ENCODE data around the gene IGLL5.

The IGLL5 gene

GRCh38 chr22:22927196-22927887 is 39.7 kb downstream of the IGLL5 start:
- DNase-seq (ENCODE audit: low read depth in 2 of 2), result no peak

GRCh38 chr22:22927888-22928665 is 40.5 kb downstream of the IGLL5 start:
- no peak for DNase-seq (ENCODE audit: low read depth in 2 of 2)

- peak in 1 of 2 donors; percentile 9 for DNase-seq (ENCODE audit: low read depth in 2 of 2)
Observed at GRCh38 chr22:22928666-22929380, 41.2 kb downstream of the IGLL5 start.

GRCh38 chr22:22929381-22930221 is 42.0 kb downstream of the IGLL5 start:
- DNase-seq (ENCODE audit: low read depth in 2 of 2), result no peak

GRCh38 chr22:22930222-22930497 is 42.5 kb downstream of the IGLL5 start:
- DNase-seq (ENCODE audit: low read depth in 2 of 2), result no peak

DNA sequence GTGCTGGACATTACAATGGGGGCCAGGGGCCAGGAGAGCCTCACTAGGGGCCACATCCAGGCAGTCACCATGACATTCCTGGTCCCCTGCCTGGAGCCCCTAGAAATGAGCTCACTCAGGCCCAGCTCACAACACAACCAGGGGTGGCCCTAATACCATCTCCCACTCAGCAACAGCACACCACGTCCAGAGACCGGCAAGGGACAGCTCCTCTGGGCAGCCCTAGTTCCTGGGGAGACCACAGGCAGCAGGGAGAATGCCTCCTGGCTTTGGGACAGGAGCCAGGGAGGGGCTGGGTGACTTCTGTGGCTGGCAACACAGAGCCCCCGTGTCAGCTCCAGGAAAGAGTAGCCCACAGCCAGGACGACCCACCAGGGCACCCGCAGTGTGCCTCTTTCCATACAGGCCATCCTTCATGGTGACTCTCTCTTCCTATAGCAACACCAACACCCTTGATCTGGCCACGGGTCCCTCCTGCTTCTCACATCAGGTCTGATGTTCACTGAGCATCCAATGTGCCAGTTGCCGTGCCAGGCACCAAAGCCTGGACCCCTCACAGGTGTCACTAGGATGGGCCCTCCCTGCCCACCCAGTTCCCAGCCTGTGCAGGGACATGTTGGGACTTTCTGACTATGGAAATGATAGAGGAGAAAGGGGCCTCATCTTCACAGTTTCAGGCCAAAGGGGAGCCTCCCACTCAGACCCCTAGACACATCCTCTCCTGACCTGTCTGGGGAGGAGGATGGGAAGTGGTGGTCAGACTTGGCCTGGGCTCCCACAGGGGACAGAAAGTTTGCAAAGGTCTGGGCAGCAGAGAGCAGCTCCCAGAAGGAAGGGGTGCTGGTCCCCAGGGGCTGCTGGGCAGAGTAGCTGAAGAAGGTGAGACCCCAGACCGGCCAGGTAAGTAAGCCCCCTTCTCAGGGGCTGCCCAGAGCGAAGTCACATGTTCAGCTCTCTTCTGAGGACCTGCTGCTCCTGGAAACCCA is 43.2 kb downstream of the IGLL5 start:
- DNase-seq (ENCODE audit: low read depth in 2 of 2), result no peak

GRCh38 chr22:22931557-22932270 is 44.1 kb downstream of the IGLL5 start:
- no peak for DNase-seq (ENCODE audit: low read depth in 2 of 2)

- DNase-seq (ENCODE audit: low read depth in 2 of 2), result no peak
Observed at GRCh38 chr22:22932512-22932941, 44.9 kb downstream of the IGLL5 start.

GRCh38 chr22:22933100-22933806 is 45.6 kb downstream of the IGLL5 start:
- no peak for DNase-seq (ENCODE audit: low read depth in 2 of 2)

DNA sequence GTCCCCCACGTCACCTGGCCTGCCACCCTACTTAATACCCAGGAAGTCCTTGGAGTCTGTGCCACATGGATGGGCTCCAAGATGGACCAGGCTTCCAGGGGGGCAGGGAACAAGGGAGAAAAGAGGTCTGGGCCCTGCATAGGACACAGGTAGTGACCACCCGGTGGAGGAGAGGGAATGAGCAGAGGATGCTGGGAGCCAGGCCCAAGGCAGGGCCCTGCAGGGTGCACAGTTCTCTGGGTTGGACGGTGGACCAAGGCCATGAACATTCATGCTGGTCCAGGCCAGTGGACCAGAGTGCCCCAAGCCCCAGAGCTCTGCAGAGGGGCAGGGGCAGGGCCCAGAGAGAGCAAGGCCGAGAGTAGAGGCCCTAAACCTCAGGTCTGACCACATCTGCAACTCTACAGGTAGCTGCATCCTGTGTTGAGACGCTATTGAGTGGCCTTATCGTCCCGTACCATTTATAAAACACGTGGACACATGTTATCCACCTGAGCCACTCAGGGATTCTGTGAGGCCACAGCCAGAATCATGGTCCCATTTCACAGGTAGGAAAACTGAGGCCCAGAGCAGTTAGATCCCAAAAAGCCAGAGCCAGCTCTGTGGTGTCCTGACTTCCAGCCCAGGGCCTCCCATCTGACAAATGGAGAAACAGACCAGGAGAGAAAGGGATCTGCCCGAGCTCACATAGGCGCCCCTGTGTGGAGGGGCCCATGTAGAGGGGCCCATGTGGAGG is 46.4 kb downstream of the IGLL5 start:
- DNase-seq (ENCODE audit: low read depth in 2 of 2), result no peak

DNA sequence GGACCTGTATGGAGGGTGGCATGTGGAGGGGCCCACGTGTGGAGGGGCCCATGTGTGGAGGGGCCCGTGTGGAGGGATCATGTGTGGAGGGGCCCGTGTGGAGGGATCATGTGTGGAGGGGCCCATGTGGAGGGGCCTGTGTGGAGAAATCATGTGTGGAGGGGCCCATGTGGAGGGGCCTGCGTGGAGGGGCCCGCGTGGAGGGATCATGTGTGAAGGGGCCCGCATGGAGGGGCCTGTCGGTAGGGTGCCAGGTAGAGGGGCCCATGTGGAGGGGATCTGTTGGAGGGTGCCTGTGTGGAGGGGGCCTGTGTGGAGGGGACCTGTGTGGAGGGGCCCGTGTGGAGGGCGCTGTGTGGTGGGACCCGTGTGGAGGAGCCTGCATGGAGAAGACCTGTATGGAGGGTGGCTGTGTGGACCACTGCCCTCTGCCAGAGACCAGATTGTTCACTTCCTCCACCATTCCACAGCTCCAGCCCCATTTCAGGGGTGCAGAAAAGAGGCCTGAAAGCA is 47.0 kb downstream of the IGLL5 start:
- DNase-seq (ENCODE audit: low read depth in 2 of 2), result no peak

GRCh38 chr22:22935056-22935545 is 47.5 kb downstream of the IGLL5 start:
- DNase-seq (ENCODE audit: low read depth in 2 of 2), result no peak

DNA sequence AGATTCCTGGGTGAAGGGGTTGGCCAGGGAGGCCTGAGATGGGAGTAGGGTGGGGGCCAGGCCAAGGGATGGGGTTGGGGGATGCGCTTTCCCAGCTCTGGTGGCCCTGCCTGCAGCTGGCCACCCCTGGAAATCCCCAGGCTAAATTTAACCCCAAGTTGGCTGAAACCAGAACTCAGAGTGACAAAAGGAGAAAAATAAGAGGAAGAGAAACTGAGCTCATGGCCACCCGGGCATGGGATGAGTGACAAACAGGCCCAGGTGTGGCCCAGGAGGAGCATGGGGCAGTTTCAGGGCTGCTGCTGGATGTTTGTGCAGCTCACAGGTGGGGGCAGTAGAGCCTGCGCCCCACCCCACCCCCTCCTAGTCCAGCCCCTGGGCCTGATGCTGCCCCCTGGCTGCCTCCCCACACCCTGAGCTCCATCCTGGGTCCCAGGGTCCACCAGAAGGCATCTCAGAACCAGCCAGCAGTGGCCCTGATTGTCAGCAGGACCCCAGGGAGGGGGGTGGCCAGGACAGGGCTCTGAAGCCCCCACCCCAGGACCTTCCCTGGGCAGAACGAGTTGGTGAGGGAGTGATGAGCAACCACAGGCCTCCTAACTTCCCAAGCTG is 48.0 kb downstream of the IGLL5 start:
- DNase-seq (ENCODE audit: low read depth in 2 of 2), result no peak

GRCh38 chr22:22936180-22936914 is 48.7 kb downstream of the IGLL5 start:
- DNase-seq (ENCODE audit: low read depth in 2 of 2), result no peak

- DNase-seq (ENCODE audit: low read depth in 2 of 2), result no peak
Observed at GRCh38 chr22:22936915-22937656, 49.5 kb downstream of the IGLL5 start.

DNA sequence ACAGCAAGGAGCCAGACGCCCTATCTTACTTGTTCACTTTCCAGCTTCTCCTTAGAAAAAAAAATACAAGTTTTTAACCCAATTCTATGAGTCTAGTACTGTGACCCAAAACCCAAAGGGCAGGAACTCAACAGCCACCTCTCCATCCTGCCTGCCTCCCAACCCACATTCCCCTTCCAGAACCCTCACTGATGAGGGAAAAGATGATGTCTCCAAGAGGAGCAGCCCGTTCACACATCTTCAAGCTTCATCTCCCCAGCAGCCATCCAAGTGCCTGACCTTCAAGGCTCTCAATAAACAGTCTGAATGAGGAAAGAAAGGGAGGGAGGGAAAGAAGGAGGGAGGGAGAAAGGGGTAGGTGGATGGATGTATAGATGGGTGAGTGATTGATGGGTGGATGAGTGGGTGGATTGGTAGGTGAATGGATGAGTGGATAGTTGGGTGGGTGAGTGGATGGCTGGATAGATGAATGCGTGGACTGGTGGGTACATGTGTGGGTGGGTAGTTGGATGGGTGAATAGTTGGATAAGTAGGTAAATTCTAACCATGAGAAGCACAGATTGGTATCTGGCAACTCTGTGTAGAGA is 50.4 kb downstream of the IGLL5 start:
- DNase-seq (ENCODE audit: low read depth in 2 of 2), result no peak
